ENCODE results near the gene CD47.
A peak's percentile ranks its signal among the peaks of the same experiment; 100 is the strongest.

The CD47 gene

DNA sequence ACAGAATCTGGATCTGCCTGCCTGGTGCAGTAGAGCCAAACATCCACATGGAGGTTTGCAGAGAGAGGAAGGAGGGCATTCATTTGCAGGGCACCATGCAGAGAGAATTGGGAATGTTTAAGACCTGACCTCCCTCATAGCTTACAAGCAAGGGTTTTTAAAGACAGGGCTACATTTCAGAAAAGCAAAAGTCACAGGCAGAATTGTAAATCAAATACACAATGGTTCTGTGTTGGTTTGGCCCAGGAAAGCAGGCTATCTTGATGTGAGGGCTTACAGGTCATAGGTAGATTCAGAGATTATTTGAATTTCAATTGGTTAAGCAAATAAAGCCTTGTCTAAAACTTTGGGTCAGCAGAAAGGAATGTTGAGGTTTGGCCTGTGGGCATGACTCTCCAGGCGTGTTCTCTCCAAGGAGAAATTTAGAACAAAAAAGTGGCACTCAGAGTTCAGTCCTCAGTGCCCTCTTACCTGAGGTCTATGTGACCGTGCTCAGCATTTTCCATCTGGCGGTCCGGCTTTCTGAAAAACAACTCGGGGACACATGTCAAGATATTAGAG, 91.5 kb downstream of the CD47 start:
- peaks cover 62% of the 10 kb centered on the region for H3K4me1 Mint-ChIP-seq (ENCODE audit: low read depth)
- no peak overlapping the region for H3K27ac Mint-ChIP-seq
- intact Hi-C loops (cut with micrococcal nuclease): no loop called here
- no peak overlapping the region for H3K4me3 Mint-ChIP-seq
- H3K9me3 Mint-ChIP-seq: no peaks in the 10 kb centered on the region
- H3K27me3 Mint-ChIP-seq: peaks cover 3% of the 10 kb centered on the region
- no peaks in the 10 kb centered on the region for H3K36me3 Mint-ChIP-seq (ENCODE audit: low read depth)

DNA sequence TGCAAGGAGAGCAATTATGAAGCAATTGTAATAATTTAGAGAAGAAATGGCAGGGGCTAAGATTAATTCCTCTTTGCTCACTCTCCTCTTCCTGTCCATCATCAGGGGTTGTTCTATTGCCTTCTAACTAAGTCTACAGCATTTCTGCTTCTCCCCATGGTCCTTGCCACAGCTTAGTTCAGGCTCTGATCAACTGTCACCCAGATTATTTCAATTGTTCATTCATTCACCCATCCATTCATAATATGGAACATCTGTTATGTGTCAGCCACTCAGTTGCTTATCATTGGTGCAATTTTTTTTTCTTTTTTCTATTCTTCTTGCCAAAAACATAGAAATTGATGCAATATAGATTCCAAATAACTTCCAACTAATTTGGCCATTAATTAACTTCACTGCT, 93.2 kb downstream of the CD47 start:
- H3K27ac Mint-ChIP-seq: no peak overlapping the region
- H3K27me3 Mint-ChIP-seq: no peaks in the 10 kb centered on the region
- peaks cover 62% of the 10 kb centered on the region for H3K4me1 Mint-ChIP-seq (ENCODE audit: low read depth)
- intact Hi-C loops (cut with micrococcal nuclease): no loop called here
- no peak overlapping the region for H3K4me3 Mint-ChIP-seq
- H3K9me3 Mint-ChIP-seq: no peaks in the 10 kb centered on the region
- H3K36me3 Mint-ChIP-seq (ENCODE audit: low read depth): no peaks in the 10 kb centered on the region

DNA sequence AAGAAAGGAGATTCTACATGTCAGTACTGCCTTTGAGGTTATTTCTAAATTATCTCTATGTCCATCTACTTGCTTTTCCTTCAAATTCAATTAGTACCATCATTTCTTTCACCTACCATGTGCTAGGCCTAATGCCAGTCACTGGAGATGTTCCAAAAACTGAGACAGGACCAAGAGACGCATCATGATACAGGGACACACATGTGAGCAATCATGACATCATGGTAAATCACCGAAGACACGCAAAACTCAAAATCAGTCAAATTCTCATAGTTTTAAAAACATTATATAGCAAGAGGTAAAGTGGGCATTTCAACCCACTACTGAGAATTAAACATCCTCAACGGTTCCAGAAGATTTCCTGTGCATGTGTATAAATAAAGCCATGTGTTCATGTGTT, 95.0 kb downstream of the CD47 start:
- intact Hi-C loops (cut with micrococcal nuclease): no loop called here
- Mint-ChIP-seq H3K4me1 (ENCODE audit: low read depth) (peaks cover 54% of the 10 kb centered on the region), H3K36me3 (ENCODE audit: low read depth) (no peaks in the 10 kb centered on the region), H3K4me3 (no peak overlapping the region), H3K9me3 (no peaks in the 10 kb centered on the region), H3K27ac (no peak overlapping the region), H3K27me3 (no peaks in the 10 kb centered on the region)

DNA sequence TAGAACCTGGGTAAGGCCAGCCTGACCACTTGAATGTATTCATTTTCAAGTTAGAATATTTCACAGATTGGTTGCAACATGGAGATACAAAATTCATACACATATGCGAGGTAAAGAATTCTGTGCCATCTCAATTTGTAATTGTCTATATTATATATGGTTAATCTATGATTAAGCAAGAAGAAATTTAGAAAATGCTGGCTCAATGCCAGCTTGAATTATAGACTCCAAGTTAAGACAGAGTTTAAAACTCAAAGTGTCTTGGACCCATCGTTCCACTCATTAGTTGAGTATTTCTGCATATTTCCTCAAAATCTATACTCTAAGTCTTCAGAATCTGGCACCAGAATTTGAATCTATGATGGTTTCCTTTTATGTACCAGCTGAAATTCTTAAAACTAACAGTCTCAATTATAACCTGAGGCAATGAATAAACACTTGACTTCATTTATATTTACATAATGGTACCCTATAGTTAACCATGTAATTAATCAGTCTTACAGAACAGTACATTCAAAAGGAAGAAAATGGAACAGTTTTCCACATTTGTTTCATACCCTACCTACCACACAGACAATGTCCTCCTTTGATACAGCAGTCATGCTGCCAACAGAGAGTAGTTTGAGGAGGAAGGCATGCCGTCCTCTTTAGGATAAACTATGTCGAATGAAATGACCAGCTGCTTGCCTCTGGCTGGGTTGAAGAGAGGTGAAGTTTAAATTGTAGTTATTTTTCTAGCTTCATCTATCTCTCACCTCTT, 95.7 kb downstream of the CD47 start:
- Mint-ChIP-seq H3K9me3 (no peaks in the 10 kb centered on the region), H3K4me1 (ENCODE audit: low read depth) (peaks cover 56% of the 10 kb centered on the region), H3K4me3 (no peak overlapping the region), H3K27ac (no peak overlapping the region), H3K27me3 (no peaks in the 10 kb centered on the region), H3K36me3 (ENCODE audit: low read depth) (no peaks in the 10 kb centered on the region)
- intact Hi-C loops (cut with micrococcal nuclease): no loop called here

DNA sequence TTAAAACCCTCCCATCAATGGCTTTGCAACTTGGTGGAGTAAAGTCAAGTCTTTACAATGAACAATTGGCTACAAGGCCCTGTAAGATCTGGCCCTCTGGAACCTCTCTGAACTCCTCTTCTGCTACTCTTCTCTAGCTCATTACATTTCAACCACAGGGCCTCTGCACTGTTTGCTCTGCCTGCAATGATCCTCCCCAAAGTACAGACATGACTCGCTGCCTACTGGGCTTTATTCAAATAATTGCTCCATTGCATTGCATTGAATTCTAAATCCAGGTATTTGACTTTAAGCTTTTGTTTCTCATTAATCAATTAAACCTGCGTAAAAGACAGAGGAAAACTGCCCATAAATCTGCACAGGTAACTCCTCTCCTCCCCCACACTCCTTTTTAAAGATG, 96.7 kb downstream of the CD47 start:
- H3K4me1 Mint-ChIP-seq (ENCODE audit: low read depth): peaks cover 62% of the 10 kb centered on the region
- no peaks in the 10 kb centered on the region for H3K27me3 Mint-ChIP-seq
- H3K4me3 Mint-ChIP-seq: no peak overlapping the region
- H3K9me3 Mint-ChIP-seq: no peaks in the 10 kb centered on the region
- H3K27ac Mint-ChIP-seq: peak overlapping the region; percentile 78
- no peaks in the 10 kb centered on the region for H3K36me3 Mint-ChIP-seq (ENCODE audit: low read depth)
- intact Hi-C loops (cut with micrococcal nuclease): no loop called here

DNA sequence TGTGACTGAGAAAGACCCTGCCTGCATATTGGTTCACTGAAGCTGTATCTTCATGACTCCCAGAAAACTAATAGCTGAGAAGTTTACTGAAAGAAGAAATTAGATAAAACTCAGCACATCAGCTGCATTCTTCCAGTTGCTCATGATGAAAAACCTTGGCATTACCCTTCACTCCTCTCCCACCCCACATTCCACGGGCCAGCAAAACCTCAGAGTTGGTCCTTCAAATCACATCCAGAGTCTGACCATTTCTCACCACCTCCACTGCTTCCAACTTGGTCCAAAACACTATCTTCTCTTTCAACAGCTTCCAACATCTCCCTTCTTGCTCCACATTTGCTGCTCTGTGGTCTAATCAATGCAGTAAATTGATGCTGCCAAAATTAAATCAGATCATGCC, 97.1 kb downstream of the CD47 start:
- intact Hi-C loops (cut with micrococcal nuclease): no loop called here
- peaks cover 62% of the 10 kb centered on the region for H3K4me1 Mint-ChIP-seq (ENCODE audit: low read depth)

More for the DNA sequence above, 97.1 kb downstream of the CD47 start:
- H3K4me3 Mint-ChIP-seq: no peak overlapping the region
- H3K27ac Mint-ChIP-seq: peak overlapping the region; percentile 78
- no peaks in the 10 kb centered on the region for H3K9me3 Mint-ChIP-seq
- H3K36me3 Mint-ChIP-seq (ENCODE audit: low read depth): no peaks in the 10 kb centered on the region
- no peaks in the 10 kb centered on the region for H3K27me3 Mint-ChIP-seq
